GM18499 (cell line): Measurements from ENCODE around the gene KLHL29.

Experiments
- ATAC-seq: cut with Tn5 transposase; IDR thresholded peaks from one replicate; pipeline ENCODE4 v1.9.1; 2021; ENCODE audit warnings: moderate number of reproducible peaks; ENCODE audit not compliant: insufficient read depth, unreplicated experiment

The KLHL29 gene

DNA sequence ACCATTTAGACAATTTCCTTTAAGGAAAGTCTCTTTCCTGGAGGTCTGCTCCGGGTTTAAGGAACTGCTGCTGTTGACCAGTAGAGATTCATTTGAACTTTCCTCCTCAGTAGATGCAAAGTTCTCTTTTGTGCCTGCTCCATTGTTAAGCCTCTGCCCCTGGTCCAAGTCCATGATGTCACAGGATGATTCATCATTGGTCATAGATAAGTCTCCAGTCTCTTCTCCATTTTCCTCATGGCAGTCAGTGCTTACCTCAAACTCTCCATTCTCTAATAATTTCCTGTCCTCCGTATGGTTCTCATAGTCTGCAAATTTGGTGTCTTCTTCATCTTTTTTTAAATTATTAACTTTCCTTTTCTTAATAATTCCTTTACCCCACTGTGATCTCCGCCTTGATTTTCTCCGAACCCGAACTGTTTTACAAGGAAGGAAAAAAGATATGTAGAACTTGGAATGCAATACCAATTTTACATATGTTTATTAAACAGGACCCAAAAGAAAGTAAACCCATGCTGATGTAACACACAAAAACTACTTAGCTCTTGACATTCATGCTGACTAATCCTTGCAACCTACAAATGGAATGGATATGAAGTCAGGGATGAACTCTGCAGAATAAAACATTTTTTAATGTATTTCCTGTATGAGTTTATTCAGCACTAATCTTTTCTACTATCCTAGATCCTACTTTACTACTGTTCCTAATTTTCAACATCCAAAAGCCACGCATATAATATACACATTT is 372.9 kb downstream of the KLHL29 start:
- ATAC-seq = no peak
